Measurements from ENCODE around the gene SLC22A23.

Gene SLC22A23

DNA sequence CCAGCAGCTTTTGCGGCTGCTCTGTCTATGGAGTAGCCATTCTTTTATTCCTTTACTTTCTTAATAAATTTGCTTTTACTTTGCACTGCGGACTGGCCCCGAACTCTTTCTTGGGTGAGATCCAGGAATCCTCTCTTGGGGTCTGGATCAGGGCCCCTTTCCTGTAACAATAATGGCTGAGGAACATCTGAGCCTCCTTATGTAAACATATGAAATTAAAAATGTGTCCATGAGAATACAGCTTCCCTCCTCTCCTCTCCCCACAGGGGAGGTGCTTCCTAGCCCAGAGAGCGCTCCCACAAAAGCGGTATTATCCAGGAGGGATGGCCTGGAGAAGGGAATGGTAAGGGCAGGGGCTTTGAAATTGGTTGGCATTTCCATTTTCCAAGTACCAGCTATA is 117.0 kb downstream of the SLC22A23 start:
- Histone ChIP-seq H3K27me3 (peaks cover 73% of the 10 kb centered on the region), H3K36me3 (no peaks in the 10 kb centered on the region), H3K4me1 (ENCODE audit: control insufficient read depth in 1 of 2, insufficient read depth in 1 of 2, low read depth in 1 of 2, low read length in 1 of 2) (no peaks in the 10 kb centered on the region), H3K9me3 (no peaks in the 10 kb centered on the region), H3K27ac (no peak overlapping the region), H3K4me3 (ENCODE audit: low read depth in 1 of 2, low read length in 1 of 2) (no peak overlapping the region)
- TF ChIP-seq, protein P1, sequence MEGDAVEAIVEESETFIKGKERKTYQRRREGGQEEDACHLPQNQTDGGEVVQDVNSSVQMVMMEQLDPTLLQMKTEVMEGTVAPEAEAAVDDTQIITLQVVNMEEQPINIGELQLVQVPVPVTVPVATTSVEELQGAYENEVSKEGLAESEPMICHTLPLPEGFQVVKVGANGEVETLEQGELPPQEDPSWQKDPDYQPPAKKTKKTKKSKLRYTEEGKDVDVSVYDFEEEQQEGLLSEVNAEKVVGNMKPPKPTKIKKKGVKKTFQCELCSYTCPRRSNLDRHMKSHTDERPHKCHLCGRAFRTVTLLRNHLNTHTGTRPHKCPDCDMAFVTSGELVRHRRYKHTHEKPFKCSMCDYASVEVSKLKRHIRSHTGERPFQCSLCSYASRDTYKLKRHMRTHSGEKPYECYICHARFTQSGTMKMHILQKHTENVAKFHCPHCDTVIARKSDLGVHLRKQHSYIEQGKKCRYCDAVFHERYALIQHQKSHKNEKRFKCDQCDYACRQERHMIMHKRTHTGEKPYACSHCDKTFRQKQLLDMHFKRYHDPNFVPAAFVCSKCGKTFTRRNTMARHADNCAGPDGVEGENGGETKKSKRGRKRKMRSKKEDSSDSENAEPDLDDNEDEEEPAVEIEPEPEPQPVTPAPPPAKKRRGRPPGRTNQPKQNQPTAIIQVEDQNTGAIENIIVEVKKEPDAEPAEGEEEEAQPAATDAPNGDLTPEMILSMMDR (IDR thresholded peaks at IDR 0.05): no peak

DNA sequence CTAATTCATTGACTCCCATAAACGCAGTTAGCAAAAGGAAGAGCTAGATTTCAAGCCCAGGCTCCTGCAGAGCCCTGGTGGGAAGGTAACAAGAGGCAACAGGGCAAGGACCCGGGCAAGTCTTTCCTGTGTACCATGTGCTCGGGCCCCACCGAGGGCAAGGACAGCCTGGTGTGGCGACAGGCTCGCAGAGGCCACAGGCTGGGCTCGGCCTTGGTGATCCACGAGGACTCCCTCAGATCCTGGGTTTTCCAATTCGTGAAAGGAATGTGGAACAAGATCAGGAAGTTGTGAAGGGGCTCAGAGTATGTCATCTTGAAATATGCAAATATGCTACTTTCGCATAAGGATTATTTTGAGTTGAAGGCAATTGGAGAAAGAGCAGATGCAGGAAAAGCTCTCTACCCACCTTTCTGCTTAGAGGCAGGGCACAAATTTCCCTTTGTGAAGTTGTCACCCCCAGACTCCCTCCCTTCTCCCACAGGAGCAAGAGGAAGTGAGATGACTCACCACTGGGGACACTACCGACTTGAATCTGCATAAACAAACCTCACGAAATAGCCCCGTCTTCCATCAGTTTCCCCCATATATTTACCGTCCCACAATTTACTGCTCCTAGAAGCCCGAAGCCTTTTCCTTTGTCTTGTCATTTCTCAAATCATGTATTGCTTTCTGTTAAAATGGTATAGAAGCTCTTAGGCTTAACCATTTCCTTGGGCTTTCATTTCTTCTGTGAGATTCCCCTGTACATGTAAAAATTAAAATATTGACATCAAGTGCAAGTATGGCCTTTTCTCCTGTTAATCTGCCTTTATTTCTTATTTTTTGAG is 119.1 kb downstream of the SLC22A23 start:
- Histone ChIP-seq H3K36me3 (no peaks in the 10 kb centered on the region), H3K27me3 (peaks cover 84% of the 10 kb centered on the region), H3K4me3 (ENCODE audit: low read depth in 1 of 2, low read length in 1 of 2) (no peak overlapping the region), H3K27ac (no peak overlapping the region), H3K4me1 (ENCODE audit: control insufficient read depth in 1 of 2, insufficient read depth in 1 of 2, low read depth in 1 of 2, low read length in 1 of 2) (no peaks in the 10 kb centered on the region), H3K9me3 (no peaks in the 10 kb centered on the region)
- TF ChIP-seq, protein P1 (IDR thresholded peaks at IDR 0.05): no peak

DNA sequence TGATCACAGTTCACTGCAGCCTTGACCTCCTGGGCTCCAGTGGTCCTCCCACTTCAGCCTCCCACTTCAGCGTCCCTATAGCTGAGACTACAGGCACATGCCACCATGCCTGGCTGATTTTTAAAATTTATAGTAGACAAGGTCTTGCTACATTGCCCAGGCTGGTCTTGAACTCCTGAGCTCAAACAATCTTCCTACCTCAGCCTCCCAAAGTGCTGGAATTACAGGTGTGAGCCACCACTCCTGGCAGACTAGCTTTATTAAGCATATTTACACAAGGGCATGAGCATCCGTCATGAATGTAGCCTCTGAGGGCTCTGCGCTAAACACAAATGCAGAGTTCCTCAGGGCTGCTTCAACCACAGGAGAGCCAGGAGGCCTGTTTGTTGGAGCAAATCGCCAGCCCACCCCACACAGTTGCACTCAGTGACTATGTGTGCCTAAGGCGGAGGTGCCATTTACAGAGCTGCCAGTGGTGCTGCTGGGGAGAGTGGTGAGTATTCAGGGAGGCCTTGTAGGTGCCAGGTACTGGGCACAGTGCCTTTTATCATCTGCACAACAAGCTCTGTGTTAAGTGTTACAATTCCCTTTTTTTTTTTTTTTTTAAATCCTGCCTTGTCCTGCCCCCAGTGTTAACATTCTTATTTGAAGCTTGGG is 119.9 kb downstream of the SLC22A23 start:
- Histone ChIP-seq H3K4me3 (ENCODE audit: low read depth in 1 of 2, low read length in 1 of 2) (no peak overlapping the region), H3K36me3 (no peaks in the 10 kb centered on the region), H3K9me3 (no peaks in the 10 kb centered on the region), H3K4me1 (ENCODE audit: control insufficient read depth in 1 of 2, insufficient read depth in 1 of 2, low read depth in 1 of 2, low read length in 1 of 2) (no peaks in the 10 kb centered on the region), H3K27ac (no peak overlapping the region), H3K27me3 (peaks cover 90% of the 10 kb centered on the region)
- TF ChIP-seq, protein P1 (IDR thresholded peaks at IDR 0.05): no peak

DNA sequence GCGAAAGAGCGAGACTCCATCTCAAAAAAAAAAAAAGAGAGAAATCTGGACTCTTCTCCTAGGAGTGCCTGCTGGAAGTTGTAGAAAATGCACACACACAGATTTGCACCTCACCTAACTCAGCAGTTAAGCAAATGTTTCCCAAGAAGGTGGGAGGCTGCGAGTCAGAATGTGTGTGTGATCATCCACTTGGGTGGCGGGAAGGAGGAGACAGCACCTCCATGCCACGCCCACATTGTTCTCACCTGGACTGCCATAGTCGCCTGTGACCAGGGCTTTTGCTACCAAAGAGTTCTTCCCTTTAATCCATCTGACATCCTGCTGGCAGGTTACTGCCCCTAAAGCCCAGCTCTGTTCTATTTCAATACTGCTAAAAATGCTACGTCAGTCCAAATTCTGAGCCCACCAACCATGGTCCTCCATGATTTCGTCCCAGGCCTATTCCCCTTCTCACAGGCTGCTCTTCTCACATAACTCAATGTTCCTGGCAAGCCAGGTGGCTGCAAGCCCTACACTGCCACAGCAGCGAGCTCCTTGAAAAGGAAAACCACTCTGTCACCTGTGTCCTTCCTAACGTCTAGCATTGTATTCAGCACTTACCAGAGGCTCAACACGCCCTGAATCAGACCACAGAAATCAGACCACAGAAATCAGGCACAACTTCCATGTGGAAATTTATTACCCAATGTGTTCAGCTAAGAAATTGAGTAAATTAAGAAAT is 120.6 kb downstream of the SLC22A23 start:
- H3K36me3 ChIP-seq: no peaks in the 10 kb centered on the region
- H3K4me3 ChIP-seq (ENCODE audit: low read depth in 1 of 2, low read length in 1 of 2): no peak overlapping the region
- no peaks in the 10 kb centered on the region for H3K4me1 ChIP-seq (ENCODE audit: control insufficient read depth in 1 of 2, insufficient read depth in 1 of 2, low read depth in 1 of 2, low read length in 1 of 2)
- TF ChIP-seq, protein P1 (IDR thresholded peaks at IDR 0.05): no peak
- H3K27ac ChIP-seq: no peak overlapping the region
- H3K27me3 ChIP-seq: peaks cover 90% of the 10 kb centered on the region
- no peaks in the 10 kb centered on the region for H3K9me3 ChIP-seq

DNA sequence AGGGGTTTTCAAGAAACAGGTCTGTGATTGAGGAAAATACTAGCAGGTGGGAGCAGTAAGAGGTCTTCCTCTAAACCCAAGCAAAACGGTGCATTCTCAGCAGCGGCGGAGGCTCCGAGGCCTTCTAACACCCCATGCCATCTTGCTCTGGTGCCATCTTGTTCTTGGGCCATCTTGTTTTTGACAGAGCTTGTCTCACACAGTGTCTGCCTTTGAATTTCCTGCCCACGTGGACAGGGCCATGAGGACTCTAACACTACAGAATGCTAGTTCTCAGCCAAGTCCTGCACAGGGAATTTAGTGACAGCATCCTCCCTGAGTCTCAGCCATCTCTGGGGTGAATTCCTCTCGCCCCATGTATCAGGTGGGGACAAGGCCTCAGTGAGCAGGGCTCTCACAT is 121.7 kb downstream of the SLC22A23 start:
- Histone ChIP-seq H3K36me3 (no peaks in the 10 kb centered on the region), H3K27me3 (peaks cover 96% of the 10 kb centered on the region), H3K4me3 (ENCODE audit: low read depth in 1 of 2, low read length in 1 of 2) (no peak overlapping the region), H3K4me1 (ENCODE audit: control insufficient read depth in 1 of 2, insufficient read depth in 1 of 2, low read depth in 1 of 2, low read length in 1 of 2) (no peaks in the 10 kb centered on the region), H3K27ac (no peak overlapping the region), H3K9me3 (no peaks in the 10 kb centered on the region)
- TF ChIP-seq, protein P1 (IDR thresholded peaks at IDR 0.05): no peak

Data from neutrophil (primary cell).